Stimulated activated naive CD4-positive, alpha-beta T cell (primary cell): ENCODE measurements around the gene GADD45A.
A peak's percentile ranks its signal among the peaks of the same experiment; 100 is the strongest.
"Not testable (repeated sequence)": the region's sequence is repeated elsewhere in the genome, so short reads cannot be mapped to it uniquely, and the experiment has no call there.

Source experiments
- DNase-seq, 6 experiments: peaks; one replicate each; lab custom pipeline; 2025; lab: John Stamatoyannopoulos, UW

Gene GADD45A

DNA sequence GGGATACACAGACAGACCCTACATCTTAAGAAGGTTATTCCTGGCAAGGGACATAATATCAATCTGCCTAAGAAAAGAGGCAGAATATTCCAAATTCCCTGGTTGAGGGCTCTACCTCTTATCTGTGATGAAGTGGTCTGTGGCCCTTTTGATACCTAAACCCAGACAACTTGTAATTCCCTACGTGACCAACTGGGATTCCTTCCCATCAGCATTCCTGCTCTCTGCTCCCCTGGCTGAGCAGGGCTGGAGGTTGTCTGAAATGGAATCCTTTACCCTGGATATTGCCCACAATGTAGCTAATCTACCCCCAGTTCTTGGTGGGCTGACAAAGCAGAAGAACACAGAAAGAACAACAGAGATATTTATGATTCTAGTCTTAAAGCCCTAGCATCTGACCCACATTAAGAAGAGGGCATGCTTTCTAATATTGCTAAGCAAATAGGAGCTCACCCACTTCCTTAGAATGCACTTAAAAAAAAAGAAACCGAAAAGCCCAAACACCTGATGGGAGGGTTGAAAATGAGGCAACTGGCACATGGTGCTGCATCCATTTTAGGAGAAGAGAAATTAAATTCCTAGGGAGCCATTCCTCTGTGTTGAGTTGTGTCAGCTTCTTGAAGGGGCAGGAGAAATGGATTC, 36.8 kb downstream of the GADD45A start:
- DNase-seq: no peak

DNA sequence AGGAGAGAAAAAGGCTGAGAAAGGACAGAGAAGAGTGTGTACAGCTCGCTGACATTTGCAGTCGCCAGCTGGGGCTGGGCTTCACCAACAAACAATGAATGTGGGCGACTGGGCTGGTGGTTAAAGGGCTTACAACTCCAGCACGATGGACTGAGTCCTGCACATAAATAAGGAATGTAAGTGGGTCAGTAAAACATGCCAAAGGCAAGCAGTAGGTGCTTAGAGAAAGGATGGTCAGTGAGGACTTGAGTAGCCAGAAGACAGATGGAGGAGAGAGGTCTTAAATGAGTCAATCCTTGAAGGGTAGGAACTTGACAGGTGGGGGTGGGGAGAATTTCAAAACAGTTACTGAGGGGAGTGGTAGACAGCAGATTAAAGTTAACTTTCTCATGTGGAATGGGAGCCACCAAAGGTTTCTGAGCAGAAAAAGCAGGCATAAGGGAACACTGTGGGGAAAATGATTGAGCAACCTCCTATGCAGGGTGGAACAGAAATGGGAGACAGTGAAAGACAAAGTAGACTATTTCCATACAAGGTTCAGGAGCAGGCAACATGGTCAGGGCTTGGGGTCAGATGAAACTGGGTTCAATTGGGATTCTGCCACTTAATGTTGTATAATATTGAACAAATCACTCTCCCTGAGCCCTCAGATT, 37.4 kb downstream of the GADD45A start:
- DNase-seq: no peak

DNA sequence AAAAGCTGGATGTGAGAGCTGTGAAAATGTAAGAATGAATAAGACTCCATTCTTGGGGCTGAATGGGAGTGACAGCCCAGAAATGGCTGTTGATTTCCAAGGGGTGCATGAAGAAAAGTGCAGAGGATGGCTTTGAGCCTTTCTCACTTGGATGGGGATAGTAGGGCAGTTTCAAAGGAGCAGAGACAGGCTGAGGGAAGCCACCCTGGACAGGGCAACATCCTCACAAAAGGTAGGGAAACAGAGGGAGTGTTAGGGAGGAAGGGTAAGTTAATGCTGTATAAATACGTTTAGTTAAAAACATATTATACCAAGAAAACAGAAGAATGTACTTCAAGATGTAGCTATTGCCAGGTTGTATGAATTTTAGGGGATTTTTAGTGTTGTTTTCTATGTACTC, 38.1 kb downstream of the GADD45A start:
- no peak for DNase-seq

DNA sequence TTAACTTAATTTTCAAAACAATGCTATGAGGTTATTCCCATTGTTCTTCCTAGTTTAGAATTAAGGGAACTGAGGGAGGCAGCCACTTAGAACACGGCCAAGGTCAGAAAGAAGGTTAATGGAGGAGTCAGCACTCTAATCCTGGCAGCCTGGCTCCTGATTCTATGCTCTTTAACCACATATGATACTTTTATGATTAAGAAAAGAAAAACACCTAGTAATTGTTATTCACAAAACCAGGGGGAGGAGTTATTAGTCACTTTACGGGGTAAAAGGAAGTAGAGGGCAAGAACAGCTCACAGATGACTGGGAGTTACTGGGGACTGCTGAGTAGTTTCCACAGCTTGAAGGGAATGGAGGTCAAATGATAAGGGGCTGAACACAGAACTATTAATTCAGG, 38.6 kb downstream of the GADD45A start:
- DNase-seq: no peak

DNA sequence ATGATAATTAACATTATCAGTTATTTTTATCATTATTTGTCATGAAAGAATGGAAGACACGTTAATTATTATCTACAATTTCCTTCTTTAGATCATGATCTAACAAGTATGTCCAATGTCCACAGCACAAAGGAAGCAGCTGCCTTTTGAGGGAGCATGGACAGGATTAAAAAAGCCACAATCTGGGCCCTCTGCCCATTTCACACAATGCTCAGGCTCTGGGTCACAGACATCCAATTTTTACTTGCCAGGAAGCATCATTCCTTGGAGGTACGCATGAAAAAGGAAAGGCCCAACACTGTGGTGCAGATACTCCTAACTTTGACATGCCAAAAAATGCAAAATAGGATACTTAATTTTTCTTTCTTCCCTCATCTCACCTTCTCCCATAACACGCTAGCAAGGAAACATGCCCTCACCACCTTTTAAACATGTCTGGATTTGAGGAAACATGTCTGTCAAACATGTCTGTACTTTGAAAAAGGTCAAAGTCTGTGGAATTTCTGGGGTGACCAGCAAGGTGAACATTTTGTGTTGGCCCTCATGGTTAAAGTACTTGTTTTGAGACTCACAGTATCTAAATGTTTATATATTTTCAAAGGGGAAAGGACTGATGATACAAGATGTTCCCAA, 40.0 kb downstream of the GADD45A start:
- no peak for DNase-seq

DNA sequence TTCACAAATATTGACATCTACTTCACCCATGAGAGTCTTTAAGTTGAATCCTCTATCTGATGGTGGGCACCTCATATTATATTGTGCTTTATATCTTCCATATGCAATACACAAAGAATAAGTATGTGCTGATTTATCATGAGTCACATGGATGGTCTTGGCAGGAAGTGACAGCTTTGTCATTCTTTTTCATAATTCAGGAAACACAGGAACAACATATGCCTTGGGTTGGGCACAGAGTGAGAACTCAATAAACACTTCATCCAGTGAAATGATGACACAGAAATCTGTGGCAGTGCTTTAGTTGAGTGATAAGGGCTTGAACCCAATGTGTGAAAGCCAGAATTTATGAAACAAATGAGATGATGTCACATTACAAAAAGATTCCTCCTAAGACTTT, 41.2 kb downstream of the GADD45A start:
- no peak for DNase-seq

DNA sequence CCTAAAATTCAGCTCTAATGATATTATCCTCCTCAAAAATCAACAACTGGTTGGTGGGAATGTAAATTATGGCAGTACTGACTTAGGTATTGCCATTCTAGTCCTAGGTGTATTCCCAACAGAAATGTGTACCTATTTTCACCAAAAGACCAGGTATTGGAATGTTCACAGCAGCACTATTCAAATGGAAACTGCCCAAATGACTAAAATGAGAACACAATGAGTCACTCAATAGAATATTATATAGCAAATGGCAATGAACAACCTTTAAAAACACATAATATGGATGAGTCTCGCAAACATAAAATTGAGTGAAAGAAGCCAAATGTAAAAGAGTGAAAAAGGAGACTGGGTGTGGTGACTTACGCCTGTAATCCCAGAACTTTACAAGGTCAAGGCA, 44.9 kb downstream of the GADD45A start:
- DNase-seq: no peak

DNA sequence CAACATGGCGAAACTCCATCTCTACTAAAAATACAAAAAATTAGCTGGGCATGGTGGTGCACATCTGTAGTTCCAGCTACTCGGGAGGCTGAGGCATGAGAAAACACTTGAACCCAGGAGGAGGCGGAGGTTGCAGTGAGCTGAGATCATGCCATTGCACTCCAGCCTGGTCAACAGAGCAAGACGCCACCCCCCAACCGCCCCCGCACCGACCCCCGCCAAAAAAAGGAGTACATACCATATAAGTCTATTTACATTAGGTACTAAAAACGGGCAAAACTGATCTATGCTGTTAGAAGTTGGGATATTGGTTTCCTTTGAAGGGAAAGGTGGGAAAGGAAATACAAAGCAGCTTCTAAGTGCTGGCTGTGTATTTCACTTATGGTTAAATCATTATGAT, 45.3 kb downstream of the GADD45A start:
- not testable (repeated sequence) for DNase-seq

DNA sequence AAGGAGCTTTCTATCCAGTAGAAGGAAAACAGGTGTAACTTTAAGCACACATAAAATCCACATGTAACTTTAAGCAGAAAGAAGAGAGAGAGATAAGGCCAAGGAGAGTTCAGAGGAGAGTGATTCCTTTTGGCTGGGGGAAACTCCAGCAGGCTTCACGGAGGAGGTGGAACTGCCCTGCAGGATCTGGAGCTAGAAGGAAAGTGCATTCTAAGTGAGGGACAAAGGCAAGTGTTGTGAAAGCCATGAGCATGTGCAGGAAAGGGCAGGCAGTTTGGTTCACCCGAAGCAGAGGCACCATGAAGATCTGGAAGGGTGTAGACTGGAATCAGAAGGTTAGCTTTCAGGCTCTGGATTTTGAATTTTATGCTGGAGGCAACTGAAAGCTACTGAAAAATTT, 46.3 kb downstream of the GADD45A start:
- no peak for DNase-seq

DNA sequence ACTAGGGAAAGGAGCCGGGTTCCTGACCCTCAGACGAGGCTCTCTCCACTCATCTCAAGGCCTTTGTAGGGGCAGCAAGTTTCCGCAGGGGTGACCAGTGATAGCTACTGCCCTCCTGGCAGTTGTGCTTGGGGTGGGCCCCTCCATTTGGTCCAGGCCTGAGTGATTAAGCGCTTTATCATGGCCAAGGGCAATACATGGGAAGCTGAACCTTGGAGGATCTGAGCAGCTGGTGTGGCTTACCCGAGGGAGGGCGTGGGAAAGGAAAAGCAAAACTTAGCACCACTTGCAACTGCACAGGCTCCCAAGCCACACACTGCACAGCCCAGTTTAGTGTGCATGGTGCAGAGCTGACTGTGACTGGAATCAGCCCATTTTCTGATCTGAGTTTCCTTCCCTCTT, 47.8 kb downstream of the GADD45A start:
- DNase-seq: no peak

DNA sequence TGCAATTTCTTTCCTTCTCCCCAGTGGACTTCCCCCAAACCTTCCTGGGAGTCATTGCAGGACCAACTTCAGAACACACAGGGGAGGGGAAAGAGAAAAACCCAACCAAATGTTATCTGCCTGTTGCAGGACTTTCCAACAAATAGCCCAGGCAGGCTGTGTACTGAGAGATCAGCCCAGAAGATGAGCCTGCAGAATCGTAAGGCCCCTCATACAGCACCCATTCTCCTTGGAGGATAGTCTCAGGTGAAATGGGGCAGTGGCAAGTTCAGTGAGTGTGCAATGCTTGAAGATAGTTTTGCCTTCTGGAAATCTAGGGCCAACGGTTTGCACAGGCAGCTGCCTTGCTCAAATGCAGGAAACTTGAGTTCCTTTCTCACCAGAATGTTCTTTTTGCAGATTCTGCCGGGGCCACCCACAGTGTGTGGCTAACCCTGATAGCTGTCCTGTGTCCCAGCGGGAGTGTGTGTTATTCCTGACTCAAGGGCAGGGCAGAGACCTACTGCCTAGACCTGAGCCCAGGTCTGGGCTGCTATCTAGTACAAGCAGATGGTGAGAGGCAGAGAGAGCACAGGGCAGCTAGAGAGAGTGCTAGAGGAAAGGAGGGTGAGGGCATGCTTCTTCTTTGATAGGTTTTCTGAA, 48.8 kb downstream of the GADD45A start:
- DNase-seq: no peak

DNA sequence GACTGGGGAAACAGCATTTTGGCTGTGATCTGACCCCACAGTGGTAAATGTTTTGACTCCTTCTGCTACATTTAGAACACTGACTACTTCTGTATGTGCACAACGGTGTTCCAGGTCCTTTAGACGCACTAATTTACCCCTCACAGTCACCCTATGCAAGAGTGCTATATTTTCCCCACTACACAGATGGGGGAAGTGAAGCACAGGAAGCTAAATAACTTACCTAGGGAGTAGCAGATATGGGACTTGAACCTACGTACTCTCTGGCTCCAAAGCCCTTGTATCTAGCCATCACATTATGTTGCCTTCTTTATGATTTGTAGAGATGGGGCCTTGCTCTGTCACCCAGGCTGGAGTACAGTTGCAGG, 49.3 kb downstream of the GADD45A start:
- no peak for DNase-seq

DNA sequence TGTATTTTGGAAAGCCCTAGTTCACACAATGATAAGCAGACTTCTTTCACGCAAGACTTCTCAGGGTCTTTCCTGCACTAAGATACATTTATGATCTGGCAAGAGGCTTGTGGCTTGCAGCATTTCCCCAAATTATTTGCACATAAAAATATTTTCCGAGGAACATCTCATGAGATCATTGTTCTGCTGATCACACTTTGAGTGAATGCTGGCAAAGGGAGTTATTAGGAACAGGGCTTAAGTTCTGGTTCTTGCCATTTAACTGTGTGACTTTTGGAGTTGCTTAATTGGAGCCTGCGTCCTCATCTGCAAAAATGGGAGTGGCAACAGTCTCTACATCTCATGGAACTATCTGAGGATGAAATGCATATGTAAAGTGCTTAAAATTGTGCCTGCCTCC, 50.2 kb downstream of the GADD45A start:
- no peak for DNase-seq

DNA sequence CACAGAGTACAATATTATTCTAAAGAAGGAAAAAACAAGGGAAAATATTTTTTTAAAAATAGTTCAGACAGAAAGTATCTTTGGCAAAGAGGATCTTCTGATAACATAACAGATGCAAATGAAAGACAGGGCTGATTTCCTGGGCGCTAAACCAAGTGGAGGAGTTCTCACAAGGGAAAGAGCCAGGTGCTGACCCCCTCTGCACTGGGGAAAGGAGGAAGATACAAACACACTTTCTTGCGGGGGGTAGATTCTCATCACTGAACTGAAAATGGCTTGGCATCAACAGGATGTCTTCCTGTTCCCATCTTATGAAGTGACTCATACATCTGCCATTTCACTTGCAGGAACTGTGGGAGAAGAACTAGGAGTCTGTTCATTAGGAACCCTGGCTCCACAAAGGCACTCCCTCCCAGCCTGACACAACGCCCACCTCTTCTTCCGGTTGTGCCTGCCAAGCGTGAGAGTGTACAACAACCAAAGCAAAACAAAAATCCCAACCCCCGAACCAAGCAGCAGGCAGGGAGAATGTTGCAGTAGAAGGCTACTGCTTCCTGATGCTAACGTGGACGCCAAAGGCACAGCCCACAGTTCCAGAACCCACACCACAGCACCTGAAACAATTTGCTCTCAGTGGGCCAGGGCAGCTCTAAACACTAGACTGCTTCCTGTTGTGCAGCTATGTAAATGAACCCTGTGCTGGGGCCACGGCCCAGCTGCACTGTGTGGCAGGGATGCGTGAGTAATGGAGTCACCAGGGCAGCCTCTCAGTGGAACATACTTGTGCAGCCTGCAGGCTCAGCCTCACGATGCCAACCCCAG, 51.0 kb downstream of the GADD45A start:
- peak in 3 of 6 experiments; percentile 2 to 37 (median 26) for DNase-seq

DNA sequence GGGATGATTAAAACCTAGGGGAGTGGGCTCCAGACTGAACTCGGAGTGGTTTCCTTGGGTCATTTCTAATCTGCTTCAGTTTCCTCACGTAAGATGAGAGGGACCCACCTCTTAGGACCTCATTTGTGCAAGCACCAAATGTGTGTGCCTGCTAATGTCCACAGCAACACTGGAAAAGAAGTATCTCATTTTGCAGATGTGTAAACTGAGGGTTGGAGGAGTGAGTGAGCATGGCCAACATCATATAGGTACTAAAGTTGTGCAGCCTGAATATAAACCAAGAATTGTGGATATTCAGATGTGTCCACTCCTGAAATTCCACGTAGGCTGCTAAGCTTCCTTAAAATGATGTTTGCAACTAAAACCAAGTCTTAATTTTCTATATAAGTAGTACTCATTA, 51.7 kb downstream of the GADD45A start:
- DNase-seq: no peak

DNA sequence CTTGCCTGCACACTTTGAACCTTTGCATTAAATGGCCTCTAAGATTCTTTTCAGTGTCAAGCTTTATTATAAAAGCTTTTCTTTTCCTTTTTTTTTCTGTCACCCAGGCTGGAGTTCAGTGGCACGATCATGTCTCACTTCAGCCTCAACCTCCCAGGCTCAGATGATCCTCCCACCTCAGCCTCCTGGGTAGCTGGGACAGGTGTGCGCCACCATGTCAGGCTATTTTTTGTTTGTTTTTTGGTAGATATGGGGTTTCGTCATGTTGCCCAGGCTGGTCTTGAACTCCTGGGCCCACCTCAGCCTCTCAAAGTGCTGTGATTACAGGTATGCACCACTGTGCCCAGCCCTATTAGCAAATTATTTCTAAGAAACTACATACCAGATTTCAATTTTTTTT, 52.9 kb downstream of the GADD45A start:
- no peak for DNase-seq
